Activated CD8-positive, alpha-beta memory T cell treated with anti-CD3 and anti-CD28 coated beads for 24 hours (primary cell): ENCODE measurements around the gene HUS1B.

Source experiments
- DNase-seq: peaks from one replicate; pipeline ENCODE4 v3.0.0-alpha.2; 2020

Gene HUS1B

GRCh38 chr6:620950-621349 is 36.0 kb downstream of the HUS1B start:
- no peak for DNase-seq

GRCh38 chr6:620166-620565 is 36.7 kb downstream of the HUS1B start:
- no peak for DNase-seq

- DNase-seq: no peak
These were observed 39.3 kb downstream of the HUS1B start for GRCh38 chr6:617456-618100.

- no peak for DNase-seq
These were observed 42.9 kb downstream of the HUS1B start for GRCh38 chr6:613981-614380.

- no peak for DNase-seq
These were observed 45.0 kb downstream of the HUS1B start for GRCh38 chr6:611928-612327.

GRCh38 chr6:610882-611281 is 46.0 kb downstream of the HUS1B start:
- DNase-seq: no peak

GRCh38 chr6:609905-610304 is 47.0 kb downstream of the HUS1B start:
- DNase-seq: no peak

GRCh38 chr6:606829-607379 is 50.0 kb downstream of the HUS1B start:
- DNase-seq: no peak
